Measurements from ENCODE around the gene MLPH. TPM values are rescaled to one million over a fixed set of nuclear protein-coding genes. Genes with fewer than 3 reads are reported as not detected.

MLPH gene
- total and polyA plus RNA-seq, 2 of the 13 experiments (the other 11 are each of a cell fraction or from before 2014, with no cell fraction given): 0.12 TPM; not detected in 1

DNA sequence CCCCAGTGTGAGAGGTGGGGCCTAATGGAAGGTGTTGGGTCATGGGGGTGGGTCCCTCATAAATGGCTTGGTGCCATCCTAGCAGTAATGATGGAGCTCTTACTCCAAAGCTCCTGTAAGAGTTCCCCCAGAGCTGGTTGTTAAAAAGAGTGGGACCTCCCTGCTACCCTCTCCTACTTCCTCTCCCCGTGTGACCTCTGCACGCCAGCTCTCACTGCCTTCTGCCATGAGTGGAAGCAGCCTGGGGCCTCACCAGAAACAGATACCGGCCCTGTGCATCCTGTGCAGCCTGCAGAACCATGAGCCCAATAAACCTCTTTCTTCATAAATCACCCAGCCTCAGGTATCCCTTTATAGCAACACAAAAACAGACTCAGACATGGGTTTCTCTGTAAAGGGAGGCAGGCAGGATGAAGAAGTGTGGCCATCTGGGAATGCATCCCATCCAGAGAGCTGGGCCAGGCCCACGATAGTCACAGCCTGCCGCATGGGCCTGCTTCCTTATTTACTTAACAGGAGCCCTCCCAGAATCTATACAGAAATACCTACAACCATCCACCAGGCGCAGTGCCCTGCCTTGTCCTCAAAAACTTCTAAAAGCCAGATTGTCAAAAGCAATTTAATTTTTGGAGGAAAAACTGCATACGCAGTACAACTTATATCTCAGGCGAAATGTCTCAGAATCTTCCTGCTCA lies 86.8 kb downstream of the MLPH start (continued):
- TF ChIP-seq, protein P1, sequence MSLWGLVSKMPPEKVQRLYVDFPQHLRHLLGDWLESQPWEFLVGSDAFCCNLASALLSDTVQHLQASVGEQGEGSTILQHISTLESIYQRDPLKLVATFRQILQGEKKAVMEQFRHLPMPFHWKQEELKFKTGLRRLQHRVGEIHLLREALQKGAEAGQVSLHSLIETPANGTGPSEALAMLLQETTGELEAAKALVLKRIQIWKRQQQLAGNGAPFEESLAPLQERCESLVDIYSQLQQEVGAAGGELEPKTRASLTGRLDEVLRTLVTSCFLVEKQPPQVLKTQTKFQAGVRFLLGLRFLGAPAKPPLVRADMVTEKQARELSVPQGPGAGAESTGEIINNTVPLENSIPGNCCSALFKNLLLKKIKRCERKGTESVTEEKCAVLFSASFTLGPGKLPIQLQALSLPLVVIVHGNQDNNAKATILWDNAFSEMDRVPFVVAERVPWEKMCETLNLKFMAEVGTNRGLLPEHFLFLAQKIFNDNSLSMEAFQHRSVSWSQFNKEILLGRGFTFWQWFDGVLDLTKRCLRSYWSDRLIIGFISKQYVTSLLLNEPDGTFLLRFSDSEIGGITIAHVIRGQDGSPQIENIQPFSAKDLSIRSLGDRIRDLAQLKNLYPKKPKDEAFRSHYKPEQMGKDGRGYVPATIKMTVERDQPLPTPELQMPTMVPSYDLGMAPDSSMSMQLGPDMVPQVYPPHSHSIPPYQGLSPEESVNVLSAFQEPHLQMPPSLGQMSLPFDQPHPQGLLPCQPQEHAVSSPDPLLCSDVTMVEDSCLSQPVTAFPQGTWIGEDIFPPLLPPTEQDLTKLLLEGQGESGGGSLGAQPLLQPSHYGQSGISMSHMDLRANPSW (CRISPR knock-in tag; IDR thresholded peaks at IDR 0.05; ENCODE audit: borderline replicate concordance): no peak
- TF ChIP-seq FOXA3 (CRISPR knock-in tag; IDR thresholded peaks at IDR 0.05) (0 out of 2 replicates have a peak, but pooled peaks have one; percentile 37), FOXA1 (IDR thresholded peaks at IDR 0.05) (no peak), FOXA1 (CRISPR knock-in tag; IDR thresholded peaks at IDR 0.05) (0 out of 2 replicates have a peak, but pooled peaks have one; percentile 13), PHF21A (CRISPR knock-in tag; IDR thresholded peaks at IDR 0.05) (0 out of 2 replicates have a peak, but pooled peaks have one; percentile 22), RFXAP (CRISPR knock-in tag; IDR thresholded peaks at IDR 0.05; ENCODE audit: borderline replicate concordance) (no peak), KDM4B (CRISPR knock-in tag; IDR thresholded peaks at IDR 0.05) (no peak), POLR2G (IDR thresholded peaks at IDR 0.05; ENCODE audit: low read depth, low read length) (no peak; the same call in 1 of the 2 replicates), RBFOX2 (IDR thresholded peaks at IDR 0.05; ENCODE audit: low read depth, low read length) (0 out of 2 replicates have a peak, but pooled peaks have one; percentile 21), ZNF350 (CRISPR knock-in tag; IDR thresholded peaks at IDR 0.05; ENCODE audit: borderline replicate concordance, low read depth) (no peak), HHEX (CRISPR knock-in tag; IDR thresholded peaks at IDR 0.05) (no peak), JARID2 (CRISPR knock-in tag; IDR thresholded peaks at IDR 0.05; ENCODE audit: insufficient replicate concordance) (no peak), SAFB2 (CRISPR knock-in tag; IDR thresholded peaks at IDR 0.05; ENCODE audit: borderline replicate concordance, low read depth) (no peak), ZFP62 (CRISPR knock-in tag; IDR thresholded peaks at IDR 0.05) (no peak), ADNP (CRISPR knock-in tag; IDR thresholded peaks at IDR 0.05) (no peak), KLF15 (CRISPR knock-in tag; IDR thresholded peaks at IDR 0.05; ENCODE audit: borderline replicate concordance) (no peak), KMT2A (CRISPR knock-in tag; IDR thresholded peaks at IDR 0.05) (no peak), ZFP1 (CRISPR knock-in tag; IDR thresholded peaks at IDR 0.05) (no peak), ZFP82 (CRISPR knock-in tag; IDR thresholded peaks at IDR 0.05; ENCODE audit: borderline replicate concordance) (no peak), ZSCAN29 (CRISPR knock-in tag; conservative IDR thresholded peaks at IDR 0.05) (no peak)
- TF ChIP-seq, protein P2, sequence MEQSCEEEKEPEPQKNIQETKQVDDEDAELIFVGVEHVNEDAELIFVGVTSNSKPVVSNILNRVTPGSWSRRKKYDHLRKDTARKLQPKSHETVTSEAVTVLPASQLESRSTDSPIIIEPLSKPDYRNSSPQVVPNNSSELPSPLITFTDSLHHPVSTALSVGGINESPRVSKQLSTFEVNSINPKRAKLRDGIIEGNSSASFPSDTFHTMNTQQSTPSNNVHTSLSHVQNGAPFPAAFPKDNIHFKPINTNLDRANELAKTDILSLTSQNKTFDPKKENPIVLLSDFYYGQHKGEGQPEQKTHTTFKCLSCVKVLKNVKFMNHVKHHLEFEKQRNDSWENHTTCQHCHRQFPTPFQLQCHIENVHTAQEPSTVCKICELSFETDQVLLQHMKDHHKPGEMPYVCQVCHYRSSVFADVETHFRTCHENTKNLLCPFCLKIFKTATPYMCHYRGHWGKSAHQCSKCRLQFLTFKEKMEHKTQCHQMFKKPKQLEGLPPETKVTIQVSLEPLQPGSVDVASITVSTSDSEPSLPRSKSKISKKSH (CRISPR knock-in tag; IDR thresholded peaks at IDR 0.05; ENCODE audit: borderline replicate concordance): no peak
